Transverse colon (tissue), 3 donors: Measurements from ENCODE around the gene SHISAL1.

Experiments
- CTCF ChIP-seq, 5 experiments: fragments of 200-600 bp in 3 of 5; fragments of 450-650 bp in 2 of 5; sonication (generic) in 3 of 5; IDR thresholded peaks; 1 replicate in 2 of 5; 2 replicates in 3 of 5; pipeline ENCODE4 v1.5.1; 2016 to 2017; ENCODE audit warnings: antibody characterized with exemption in 5 of 5, inconsistent platforms in 3 of 5, mild to moderate bottlenecking in 2 of 5, moderate library complexity in 1 of 5
- POLR2A ChIP-seq: fragments of 450-650 bp; IDR thresholded peaks from one replicate; pipeline ENCODE4 v1.6.1; 2016; ENCODE audit warnings: antibody characterized with exemption, mild to moderate bottlenecking, moderate library complexity

- TF ChIP-seq CTCF (IDR thresholded peaks at IDR 0.05) (no peak), POLR2A (no peak)
Observed at GRCh38 chr22:44328762-44329161, 16.0 kb upstream of the SHISAL1 start.
